Stimulated activated CD8-positive, alpha-beta memory T cell treated with anti-CD3 and anti-CD28 coated beads, Interleukin-7, amount 100 ng/mL, for 24 hours (primary cell): Measurements from ENCODE around the gene C1S.
"Not testable (repeated sequence)": the region's sequence is repeated elsewhere in the genome, so short reads cannot be mapped to it uniquely, and the experiment has no call there.

Source experiments
- DNase-seq: peaks from one replicate; pipeline ENCODE4 v3.0.0-alpha.2; 2020; ENCODE audit warnings: low read depth

C1S gene

GRCh38 chr12:7103837-7104584 is 43.5 kb downstream of the C1S start:
- no peak for DNase-seq

GRCh38 chr12:7106082-7106481 is 45.6 kb downstream of the C1S start:
- no peak for DNase-seq

- DNase-seq, result not testable (repeated sequence)
Observed at GRCh38 chr12:7107181-7107580, 46.7 kb downstream of the C1S start.

- DNase-seq, result no peak
Observed at GRCh38 chr12:7107636-7108002, 47.1 kb downstream of the C1S start.

- DNase-seq, result peak; percentile 40
Observed at GRCh38 chr12:7108003-7108795, 47.7 kb downstream of the C1S start.

- peak; percentile 81 for DNase-seq
Observed at GRCh38 chr12:7108796-7109571, 48.5 kb downstream of the C1S start, which contains the start of gene C1RL. Gene C1RL, minus strand, starts transcription at chr12:7109214. Its CDS starts 34 bp downstream, at chr12:7109180.

- DNase-seq, result no peak
Observed at GRCh38 chr12:7109572-7109920, 49.0 kb downstream of the C1S start.

- DNase-seq, result no peak
Observed at GRCh38 chr12:7110661-7111060, 50.1 kb downstream of the C1S start.

GRCh38 chr12:7112041-7112440 is 51.5 kb downstream of the C1S start:
- DNase-seq, result no peak

- DNase-seq, result no peak
Observed at GRCh38 chr12:7113389-7113871, 52.9 kb downstream of the C1S start.

GRCh38 chr12:7114008-7114407 is 53.5 kb downstream of the C1S start:
- no peak for DNase-seq

- no peak for DNase-seq
Observed at GRCh38 chr12:7114851-7115250, 54.3 kb downstream of the C1S start.

GRCh38 chr12:7116196-7116595 is 55.7 kb downstream of the C1S start:
- DNase-seq, result no peak

- DNase-seq, result no peak
Observed at GRCh38 chr12:7116916-7117315, 56.4 kb downstream of the C1S start.

GRCh38 chr12:7117670-7118069 is 57.2 kb downstream of the C1S start:
- no peak for DNase-seq

GRCh38 chr12:7118881-7119280 is 58.4 kb downstream of the C1S start:
- DNase-seq, result no peak

- DNase-seq, result no peak
Observed at GRCh38 chr12:7120166-7120565, 59.6 kb downstream of the C1S start.
